GM19035 (cell line): ENCODE measurements around the gene AAGAB.

ENCODE experiments used
- ATAC-seq: cut with Tn5 transposase; IDR thresholded peaks from one replicate; pipeline ENCODE4 v1.9.1; 2021; ENCODE audit not compliant: unreplicated experiment

The AAGAB gene

DNA sequence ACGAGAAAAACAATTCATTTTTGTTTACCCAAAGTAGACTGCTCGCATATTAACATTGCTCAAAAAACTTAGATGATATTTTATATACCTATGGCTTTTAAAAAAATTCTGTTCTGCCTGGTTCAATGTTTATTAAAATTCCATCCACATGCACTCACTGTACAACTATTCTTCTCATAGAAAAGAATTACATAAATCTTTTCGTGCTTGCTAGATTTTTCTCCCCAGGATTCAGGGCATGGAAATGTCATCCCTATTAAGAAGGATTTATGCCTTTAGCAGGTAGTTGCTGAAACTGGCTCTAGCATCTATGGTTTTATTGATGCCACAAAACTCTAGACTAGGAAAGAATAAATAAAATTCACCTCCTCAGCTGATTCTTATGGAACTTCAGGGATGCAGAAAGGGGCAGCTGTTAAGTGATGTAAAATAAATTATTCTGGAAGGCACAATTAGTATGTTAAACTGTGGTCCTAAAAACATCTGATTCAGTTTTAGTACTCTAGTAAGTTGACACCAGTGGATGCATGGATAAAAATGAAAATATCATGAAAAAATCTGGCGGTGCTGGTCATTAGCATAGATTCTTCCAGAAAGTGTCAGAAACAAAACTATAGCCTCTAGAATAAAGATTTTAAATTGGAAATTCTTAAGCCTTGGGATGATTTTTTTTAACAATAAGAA, 41.6 kb downstream of the AAGAB start:
- ATAC-seq = no peak

DNA sequence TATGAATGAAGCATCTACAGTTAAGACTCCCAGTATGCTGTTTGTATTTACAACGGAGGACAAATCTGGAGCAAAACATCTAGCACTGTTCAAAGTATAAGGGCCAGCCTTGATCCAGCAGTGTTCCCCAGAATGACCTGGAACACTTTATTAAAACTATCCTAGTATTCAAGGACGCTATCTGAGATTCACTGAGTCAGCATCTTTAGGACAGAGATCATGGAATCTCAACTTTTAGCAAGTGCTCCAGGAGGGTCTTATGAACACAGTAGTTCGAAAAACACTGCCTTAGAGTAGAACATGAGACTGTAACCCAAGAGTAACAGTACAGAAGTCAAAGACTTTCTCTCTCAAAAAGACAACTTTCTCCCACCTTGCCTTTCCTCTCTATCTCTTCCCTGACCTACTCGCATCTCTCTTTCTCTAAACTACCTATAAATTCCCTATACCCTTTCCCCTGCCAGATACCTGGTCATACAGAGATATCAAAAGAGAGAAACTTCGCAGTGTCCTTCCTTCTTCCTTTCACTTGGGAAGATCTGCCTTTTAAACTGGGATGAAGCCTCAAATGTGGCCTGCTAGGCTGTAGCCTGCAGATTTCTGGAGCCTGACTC, 43.8 kb downstream of the AAGAB start:
- ATAC-seq = no peak

DNA sequence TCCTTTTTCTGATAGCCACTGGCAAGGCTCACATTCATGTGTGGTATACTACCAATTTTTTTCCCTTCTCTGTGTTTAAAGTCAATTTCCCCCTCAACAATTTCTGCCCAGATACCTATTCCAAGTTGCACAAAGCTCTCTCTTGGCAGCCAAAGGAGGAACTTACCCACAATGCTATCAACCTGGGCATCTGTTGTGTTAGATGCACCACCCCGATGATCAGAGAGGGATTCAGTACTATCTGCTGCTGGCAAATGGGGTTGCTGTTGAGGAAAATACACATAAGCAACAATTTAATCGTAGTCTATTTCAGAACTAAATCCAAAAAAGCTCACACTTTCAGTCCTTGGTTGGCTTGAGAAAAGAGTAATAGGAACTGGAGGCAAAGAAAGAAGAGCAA, 46.1 kb downstream of the AAGAB start:
- no peak for ATAC-seq

DNA sequence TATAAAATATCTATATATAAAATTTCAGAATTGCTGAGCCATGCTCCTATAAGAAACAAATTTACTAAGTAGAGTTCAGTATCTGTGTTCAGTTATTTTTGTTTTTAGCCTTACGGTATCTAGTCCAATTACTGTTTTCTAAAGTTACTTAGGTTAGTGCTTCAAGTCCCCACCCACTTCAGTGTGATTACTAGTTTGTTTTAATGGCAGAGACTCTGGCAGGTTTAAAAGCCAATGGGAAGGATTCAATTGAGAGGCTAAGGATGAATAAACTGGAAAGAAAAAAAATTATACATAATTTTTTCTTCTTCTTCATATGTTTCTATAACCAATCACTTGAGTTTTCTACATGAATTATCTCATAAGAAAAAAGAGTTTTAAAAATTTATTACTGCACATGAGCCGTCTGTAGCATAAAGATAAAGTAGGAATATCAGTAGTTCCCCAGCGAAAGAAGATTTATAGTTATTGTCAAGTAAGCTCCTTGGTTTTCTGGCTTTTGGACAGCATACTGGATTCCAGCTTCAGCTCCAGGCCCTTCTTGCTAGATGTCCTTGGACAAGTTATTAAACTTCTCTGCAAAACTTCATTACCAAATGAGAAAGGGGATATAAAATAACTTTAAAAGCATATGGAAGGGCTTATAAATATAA, 46.8 kb downstream of the AAGAB start:
- no peak for ATAC-seq

DNA sequence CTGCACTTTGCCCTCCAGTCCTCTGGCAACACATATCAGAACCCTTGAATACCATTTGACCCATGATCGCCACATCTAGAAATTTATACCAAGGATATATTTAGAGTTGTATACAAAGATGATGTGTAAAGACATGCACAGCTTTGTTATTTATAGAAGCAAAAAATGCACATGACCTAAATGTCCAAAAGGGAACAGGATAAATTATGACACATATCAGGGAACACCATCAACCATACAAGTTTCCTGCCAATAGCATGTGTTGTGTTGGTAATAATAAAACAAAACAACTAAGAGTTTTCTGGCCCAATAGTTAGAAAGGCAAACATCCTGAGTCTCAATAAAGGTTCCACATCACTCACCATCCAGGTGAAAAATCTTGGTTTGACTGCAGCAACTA, 51.5 kb downstream of the AAGAB start:
- no peak for ATAC-seq

DNA sequence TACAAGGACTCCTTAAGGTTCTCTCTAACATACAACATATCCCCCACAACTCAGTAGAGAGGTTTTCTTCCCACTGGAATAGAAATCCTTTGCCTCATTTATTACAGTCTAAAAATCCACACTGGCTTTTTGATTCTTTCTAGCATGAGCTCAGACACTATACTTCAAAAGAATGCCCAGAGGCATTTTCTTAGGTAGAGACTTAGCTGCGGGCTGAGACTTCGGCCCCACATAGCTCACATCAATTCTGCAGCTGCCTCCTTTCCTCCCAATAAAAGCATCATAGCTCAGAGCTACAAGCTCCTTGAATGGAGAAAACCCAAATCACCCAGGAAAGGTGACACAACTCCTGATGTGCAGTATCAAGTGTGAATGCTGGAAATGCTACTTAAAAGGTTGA, 52.4 kb downstream of the AAGAB start:
- no peak for ATAC-seq

DNA sequence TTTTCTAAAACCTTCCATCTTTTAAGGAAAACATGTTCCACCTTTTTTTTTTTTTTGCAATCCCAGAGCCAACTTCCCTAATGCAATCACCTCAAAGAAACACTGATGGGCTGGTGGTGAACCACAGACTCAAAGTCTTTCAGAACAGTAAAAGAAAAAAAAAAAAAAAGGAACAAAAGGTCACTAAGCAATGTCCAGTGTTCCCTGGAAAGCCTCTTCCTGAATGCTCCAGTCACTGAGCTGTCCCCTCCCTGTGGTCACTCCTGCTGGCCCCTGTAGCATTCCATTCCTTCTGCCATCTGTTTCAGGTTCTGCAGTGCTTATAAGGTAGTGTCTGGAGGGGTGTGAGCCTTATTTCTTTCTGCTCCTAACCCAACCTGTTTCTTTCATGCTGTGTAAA, 53.3 kb downstream of the AAGAB start:
- no peak for ATAC-seq

DNA sequence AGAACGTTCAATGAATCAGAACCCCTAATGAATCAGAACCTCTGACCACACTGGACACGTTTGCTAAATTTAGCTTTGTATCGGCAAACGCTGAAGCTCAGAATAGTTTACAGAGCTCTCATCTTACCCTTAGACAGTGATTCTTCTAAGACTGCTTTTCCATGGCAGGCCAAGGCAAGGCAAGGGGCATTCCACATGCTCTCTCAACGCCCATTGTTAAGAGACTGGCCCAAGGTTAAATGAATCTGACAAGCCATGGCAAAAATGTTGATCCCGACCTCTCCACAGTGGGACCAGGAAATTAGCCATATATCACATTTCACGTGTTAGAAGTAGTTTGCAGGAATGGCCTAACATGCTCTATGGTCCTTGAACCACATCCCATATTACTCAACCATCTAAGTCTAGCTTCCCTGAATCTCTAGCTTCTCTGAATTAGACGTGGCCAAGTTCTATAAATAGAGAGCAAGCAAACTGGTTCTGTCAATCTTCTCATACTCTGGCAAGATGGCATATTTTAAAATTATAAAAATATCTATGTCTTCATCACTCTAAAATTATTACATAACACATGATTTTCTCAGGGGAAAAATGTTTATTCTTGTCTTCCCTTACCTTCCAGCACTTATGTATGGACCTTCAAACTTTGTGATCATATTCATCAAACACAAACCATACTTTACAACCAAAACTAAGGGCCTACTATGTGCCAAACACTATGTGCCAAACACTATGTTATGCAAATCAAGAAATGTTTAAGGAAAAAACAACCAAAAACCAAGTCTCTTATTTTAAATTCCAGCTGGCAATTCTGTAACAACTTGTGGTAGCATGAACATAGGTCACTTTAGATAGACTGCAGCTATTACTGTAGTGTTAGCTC, 54.3 kb downstream of the AAGAB start:
- no peak for ATAC-seq

DNA sequence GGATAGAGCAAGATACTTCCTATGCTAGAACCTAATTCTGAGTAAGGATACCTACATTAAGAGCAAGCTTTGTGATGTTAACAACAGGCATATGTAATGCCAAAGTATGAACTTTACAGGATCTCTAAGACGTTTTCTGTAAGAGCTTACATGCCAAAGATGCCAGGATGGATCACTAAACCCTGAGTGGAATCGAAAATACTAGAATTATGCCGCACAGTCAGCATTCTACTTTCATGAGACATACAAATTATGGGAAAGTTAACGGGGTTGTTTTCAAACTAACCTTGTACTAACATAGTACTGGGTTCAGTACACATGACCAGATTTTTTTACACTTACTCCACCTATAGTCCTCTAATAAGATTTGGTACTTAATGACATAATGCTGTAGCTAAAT, 55.1 kb downstream of the AAGAB start:
- ATAC-seq = no peak

DNA sequence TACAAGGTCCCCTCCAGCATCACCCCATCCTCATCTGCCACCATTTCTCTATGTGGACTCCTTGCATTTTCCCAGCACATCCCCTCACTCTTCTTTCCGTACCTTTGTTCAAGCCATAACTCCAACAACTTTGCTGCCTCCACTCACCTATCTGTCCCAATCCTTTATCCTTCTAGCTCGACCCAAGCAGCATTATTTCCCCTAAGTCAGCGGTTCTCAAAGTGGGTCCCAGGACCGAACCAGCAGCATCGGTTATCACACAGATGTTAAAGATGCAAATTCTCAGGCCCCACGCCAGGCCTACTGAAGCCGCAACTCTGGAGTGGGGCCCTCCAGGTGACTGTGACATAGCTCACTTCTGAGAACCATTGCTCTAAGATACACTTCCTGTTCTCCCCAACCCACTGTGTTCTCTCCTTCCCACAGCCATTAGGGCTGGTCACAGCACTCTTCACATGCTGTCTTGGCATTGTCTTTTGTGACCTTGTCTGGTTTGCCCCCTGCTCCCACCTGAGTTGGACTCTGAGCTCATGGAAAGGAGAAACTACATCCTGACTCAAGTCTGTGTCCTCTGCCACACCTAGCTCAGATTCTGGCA, 56.2 kb downstream of the AAGAB start:
- ATAC-seq = no peak

DNA sequence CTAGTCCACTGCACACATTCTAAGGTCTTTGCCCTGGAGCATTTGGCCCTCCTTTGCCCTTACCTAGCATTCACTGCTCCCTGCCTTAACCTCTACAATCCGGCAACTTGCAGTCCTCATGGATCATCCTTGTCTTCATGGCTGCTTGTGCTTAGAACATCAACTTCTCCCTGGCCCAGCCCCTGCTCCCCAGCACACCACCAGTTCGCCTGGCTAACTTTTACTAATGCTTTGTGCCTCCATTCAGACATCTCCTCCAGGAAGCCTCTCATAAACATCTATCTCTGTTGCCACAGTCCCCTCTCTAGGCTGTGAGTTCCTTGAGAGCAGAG, 57.1 kb downstream of the AAGAB start:
- ATAC-seq = no peak

DNA sequence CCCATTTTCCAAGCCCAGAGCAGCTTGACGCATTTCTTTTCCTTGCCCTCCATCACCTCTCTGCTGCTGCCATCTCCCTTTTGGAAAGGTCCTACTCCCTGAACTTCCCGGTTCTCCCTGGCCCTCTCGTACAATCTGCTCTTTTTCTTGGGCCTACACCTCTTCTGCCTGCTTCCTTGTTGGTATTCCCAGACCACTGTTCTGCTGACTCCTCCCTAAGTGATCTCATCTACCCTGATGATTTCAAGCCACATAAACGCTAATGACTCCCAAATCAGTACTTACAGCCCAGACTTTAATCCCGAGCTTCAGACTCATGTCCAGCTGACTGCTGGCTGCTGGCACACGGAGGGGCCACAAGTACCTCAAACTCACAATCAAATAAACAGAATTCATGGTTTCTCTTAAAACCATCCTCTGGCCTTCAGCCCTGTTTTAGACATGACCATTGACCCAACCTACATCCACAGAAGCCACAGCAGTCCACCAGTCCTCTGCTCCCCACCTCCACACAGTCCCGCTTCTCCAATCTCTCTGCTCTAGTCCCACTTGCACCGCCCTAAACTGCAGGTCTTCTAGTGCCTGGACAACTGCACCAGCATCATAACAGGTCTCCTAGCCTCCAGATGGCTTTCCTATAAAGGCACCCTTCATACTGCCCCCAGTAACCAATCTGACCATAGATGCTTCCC, 57.6 kb downstream of the AAGAB start:
- ATAC-seq = no peak

DNA sequence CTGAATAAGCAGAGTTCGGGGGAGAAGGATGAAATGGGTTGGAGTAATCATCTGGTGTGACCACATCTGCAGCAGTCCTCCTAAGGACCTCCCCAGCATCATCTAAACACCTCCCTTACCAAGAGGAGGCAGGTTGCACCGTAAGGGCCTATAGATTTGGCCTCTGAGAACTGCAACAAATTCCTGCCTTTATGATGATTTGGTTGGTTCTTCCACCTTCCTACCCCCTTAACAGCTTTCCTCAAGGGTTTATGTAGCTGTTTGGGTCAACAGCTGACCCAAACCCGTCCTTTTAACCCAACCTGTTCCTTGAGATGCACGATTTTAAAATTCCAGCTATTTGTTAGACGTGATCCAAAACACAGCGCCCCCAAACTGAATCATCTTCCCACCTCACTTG, 58.2 kb downstream of the AAGAB start:
- ATAC-seq = no peak

DNA sequence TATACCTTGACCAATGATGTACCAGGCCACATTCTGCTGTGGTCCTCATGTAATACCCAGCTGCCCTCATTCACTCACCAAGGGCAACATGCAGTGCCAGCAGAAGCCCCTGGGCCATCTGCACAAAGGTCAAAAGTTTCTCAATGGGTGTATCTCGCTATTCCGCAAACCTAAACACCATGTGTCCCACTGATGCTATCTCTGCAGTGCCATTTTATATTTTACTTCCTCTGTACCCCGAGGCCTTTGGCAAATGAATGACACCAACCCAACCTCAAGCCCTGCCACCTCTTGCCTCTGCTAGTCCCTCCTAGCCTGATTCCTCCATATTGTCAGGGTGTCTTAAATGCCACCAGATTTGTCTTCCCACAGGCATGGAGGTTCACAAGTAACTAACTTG, 59.2 kb downstream of the AAGAB start:
- ATAC-seq = no peak

DNA sequence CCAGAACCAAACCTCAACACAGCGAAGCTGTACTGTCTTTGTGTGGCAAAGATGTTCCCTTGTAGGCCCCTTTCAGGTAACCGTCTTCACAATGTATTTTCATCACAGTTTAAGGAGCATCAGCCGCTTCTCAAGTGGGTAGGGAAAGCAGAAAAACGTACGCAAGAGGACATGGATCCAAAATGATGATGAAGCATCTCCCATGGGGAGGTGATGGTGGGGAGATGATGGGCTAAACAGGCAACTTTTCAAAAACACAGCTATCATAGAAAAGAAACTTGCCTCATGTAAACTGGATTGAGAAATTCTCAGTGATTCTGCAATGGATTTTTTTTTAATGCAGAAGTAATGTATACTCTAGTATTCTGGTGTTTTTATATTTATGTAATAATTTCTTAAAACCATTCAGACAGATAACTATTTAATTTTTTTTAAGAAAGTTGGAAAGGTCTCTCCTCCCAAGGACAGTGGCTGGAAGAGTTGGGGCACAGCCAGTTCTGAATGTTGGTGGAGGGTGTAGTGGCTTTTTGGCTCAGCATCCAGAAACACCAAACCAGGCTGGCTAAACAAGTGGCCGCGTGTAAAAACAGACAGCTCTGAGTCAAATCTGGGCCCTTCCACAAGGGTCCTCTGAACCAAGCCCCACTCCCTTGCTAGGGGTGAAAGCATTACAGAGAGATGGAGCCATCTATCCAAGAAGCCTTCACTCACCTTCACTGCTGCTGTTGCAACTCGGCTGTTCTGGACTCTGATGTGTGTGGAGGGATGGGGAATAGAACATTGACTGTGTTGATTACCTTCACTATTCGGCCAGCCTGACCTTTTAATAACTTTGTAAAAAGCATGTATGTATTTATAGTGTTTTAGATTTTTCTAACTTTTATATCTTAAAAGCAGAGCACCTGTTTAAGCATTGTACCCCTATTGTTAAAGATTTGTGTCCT, 60.0 kb downstream of the AAGAB start:
- ATAC-seq = no peak

DNA sequence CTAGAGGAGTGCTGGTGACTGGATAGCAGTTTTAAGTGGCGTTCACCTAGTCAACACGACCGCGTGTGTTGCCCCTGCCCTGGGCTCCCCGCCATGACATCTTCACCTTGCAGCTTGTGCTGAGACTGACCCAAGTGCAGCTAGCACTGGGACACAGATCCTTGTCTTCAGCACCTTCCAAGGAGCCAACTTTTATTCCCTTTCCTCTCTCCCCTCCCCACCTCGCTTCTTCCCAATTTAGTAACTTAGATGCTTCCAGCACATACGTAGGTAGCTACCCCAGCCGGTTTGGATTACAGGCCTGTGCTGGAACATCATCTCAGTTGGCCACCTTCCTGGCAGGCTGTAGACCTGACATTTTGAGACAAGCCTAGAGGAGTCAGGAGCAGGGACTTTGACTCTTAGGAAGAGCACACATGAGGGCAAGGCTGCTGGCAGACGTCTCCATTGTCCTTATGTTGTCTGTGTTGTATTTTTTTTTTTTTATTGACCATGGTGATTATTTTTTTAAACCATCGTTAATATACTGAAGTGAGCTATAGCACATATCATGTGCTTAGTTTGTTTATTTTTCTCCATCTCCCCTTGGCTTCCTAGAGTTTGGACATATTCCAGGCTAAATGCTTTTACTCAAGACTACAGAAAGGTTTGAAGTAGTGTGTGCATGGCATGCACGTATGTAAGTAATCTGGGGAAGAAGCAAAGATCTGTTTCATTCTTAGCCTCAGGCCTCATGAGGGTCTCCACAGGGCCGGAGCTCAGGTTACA, 61.1 kb downstream of the AAGAB start:
- no peak for ATAC-seq

DNA sequence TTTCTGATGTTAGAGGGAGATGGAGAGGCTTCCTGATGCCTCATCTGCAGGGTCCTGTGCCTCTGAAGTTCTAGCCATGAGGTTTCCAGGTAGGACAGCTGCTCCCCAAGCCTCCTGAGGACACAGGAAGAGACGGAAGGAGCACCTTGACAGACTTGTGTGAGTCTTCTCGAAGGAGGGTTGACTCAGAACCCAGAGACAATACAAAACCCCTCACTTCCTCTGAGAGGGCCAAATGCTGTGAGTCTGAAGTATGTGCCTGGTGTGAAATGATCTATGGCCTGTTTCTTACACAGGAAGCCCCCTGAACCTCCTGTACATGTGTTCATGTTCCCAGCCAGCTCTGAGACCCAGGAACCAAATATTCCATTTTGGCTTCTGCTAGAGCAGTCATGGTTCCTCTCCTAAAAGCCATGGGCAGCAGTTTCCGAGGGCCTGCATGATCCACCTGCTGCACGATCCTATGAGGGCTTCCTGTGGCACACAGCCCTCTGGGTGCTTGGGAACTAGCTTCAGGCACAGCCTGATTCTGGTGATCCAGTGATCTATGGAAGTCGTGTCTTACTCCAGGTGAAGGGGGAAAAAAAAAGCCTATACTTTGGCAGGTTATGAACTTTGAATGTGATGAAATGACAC, 62.2 kb downstream of the AAGAB start:
- no peak for ATAC-seq

DNA sequence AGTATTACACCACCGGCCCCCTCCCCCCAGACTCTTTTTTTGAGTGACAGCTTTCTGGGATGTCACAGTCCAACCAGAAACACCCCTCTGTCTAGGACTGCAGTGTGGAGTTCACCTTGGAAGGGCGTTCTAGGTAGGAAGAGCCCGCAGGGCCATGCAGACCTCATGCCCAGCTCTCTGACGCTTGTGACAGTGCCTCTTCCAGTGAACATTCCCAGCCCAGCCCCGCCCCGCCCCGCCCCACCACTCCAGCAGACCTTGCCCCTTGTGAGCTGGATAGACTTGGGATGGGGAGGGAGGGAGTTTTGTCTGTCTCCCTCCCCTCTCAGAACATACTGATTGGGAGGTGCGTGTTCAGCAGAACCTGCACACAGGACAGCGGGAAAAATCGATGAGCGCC, 63.6 kb downstream of the AAGAB start:
- no peak for ATAC-seq
